DND-41 (cell line): Measurements from ENCODE around the gene LRRC72.

Experiments used
- ATAC-seq: fragments of 200-7000 bp; cut with Tn5 transposase; 3 replicates; pipeline ENCODE4 v1.9.1; 2021; ENCODE audit warnings: low read depth; ENCODE audit not compliant: insufficient read depth
- DNase-seq: peaks from one replicate; pipeline ENCODE4 v3.0.0-alpha.2; 2020
- H2AFZ ChIP-seq: 2 replicates; pipeline ENCODE4 v1.6.0; 2012; ENCODE audit warnings: low read depth, low read length
- H3K27ac ChIP-seq: 2 replicates; pipeline ENCODE4 v1.5.1; 2012; ENCODE audit warnings: low read length, inconsistent platforms
- H3K27me3 ChIP-seq: fragments of 200-600 bp; sonication (generic); 2 replicates; pipeline ENCODE4 v1.6.0; 2012; ENCODE audit warnings: low read length, mild to moderate bottlenecking, inconsistent platforms; ENCODE audit not compliant: insufficient read depth, poor library complexity
- H3K36me3 ChIP-seq: 2 replicates; pipeline ENCODE4 v1.5.1; 2012; ENCODE audit warnings: low read length, inconsistent platforms; ENCODE audit not compliant: insufficient read depth
- H3K4me1 ChIP-seq: 2 replicates; pipeline ENCODE4 v1.5.1; 2012; ENCODE audit warnings: mild to moderate bottlenecking, low read length; ENCODE audit not compliant: insufficient read depth
- H3K4me2 ChIP-seq: 2 replicates; pipeline ENCODE4 v1.6.0; 2012; ENCODE audit warnings: mild to moderate bottlenecking, moderate library complexity, low read length, inconsistent platforms; ENCODE audit not compliant: insufficient read depth
- H3K4me3 ChIP-seq, 2 experiments: fragments of 200-600 bp in 1 of 2; shearing (Covaris generic) in 1 of 2; 2 replicates each; pipeline ENCODE4 v1.5.1; 2012 to 2016; ENCODE audit warnings: inconsistent platforms in 2 of 2, low read length in 2 of 2, mild to moderate bottlenecking in 2 of 2, low read depth in 1 of 2, moderate library complexity in 1 of 2
- H3K79me2 ChIP-seq: 2 replicates; pipeline ENCODE4 v1.6.0; 2012; ENCODE audit warnings: low read length, inconsistent platforms; ENCODE audit not compliant: insufficient read depth
- H3K9ac ChIP-seq: 2 replicates; pipeline ENCODE4 v1.6.0; 2012; ENCODE audit warnings: low read depth, mild to moderate bottlenecking, inconsistent platforms, low read length, moderate library complexity
- H3K9me3 ChIP-seq: 2 replicates; pipeline ENCODE4 v1.5.1; 2012; ENCODE audit warnings: low read length, moderate library complexity, mild to moderate bottlenecking, inconsistent platforms; ENCODE audit not compliant: insufficient read depth, severe bottlenecking
- H4K20me1 ChIP-seq: 2 replicates; pipeline ENCODE4 v1.6.0; 2012; ENCODE audit warnings: low read length; ENCODE audit not compliant: insufficient read depth
- CTCF ChIP-seq: IDR thresholded peaks from 2 replicates; pipeline ENCODE4 v1.5.1; 2012; ENCODE audit warnings: borderline replicate concordance, low read length, moderate library complexity, mild to moderate bottlenecking; ENCODE audit not compliant: poor library complexity, severe bottlenecking; ENCODE audit errors: extremely low read depth
- EZH2 ChIP-seq: IDR thresholded peaks from 3 replicates; pipeline ENCODE4 v1.6.1; 2012; ENCODE audit warnings: borderline replicate concordance, low read depth, mild to moderate bottlenecking, moderate library complexity, low read length, inconsistent platforms; ENCODE audit not compliant: severe bottlenecking

The LRRC72 gene

GRCh38 chr7:16558761-16559302, 32.2 kb downstream of the LRRC72 start:
- Histone ChIP-seq H4K20me1 (no peaks in the 10 kb centered on the region), H3K9me3 (no peaks in the 10 kb centered on the region), H3K79me2 (no peaks in the 10 kb centered on the region), H3K27ac (no peak overlapping the region), H3K4me2 (no peak overlapping the region), H3K36me3 (no peaks in the 10 kb centered on the region), H3K27me3 (no peaks in the 10 kb centered on the region), H3K9ac (no peak overlapping the region), H3K4me3 (no peak overlapping the region), H2AFZ (no peak overlapping the region), H3K4me1 (no peaks in the 10 kb centered on the region)
- no peak for DNase-seq
- TF ChIP-seq EZH2 (no peak), CTCF (no peak)
- ATAC-seq, result no peak

GRCh38 chr7:16559497-16560179, 33.0 kb downstream of the LRRC72 start:
- Histone ChIP-seq H3K4me3 (no peak overlapping the region), H4K20me1 (no peaks in the 10 kb centered on the region), H3K4me1 (no peaks in the 10 kb centered on the region), H3K4me2 (no peak overlapping the region), H3K27ac (no peak overlapping the region), H3K9ac (no peak overlapping the region), H3K9me3 (no peaks in the 10 kb centered on the region), H3K27me3 (no peaks in the 10 kb centered on the region), H3K79me2 (no peaks in the 10 kb centered on the region), H3K36me3 (no peaks in the 10 kb centered on the region), H2AFZ (no peak overlapping the region)
- TF ChIP-seq CTCF, result no peak
- TF ChIP-seq EZH2, result no peak
- ATAC-seq (no peak), DNase-seq (no peak)

- H3K4me2 ChIP-seq, result no peak overlapping the region
- no peak overlapping the region for H3K9ac ChIP-seq
- H3K36me3 ChIP-seq, result no peaks in the 10 kb centered on the region
- DNase-seq (no peak), ATAC-seq (no peak)
- H3K4me3 ChIP-seq, result no peak overlapping the region
- H3K27me3 ChIP-seq, result no peaks in the 10 kb centered on the region
- no peaks in the 10 kb centered on the region for H3K79me2 ChIP-seq
- no peaks in the 10 kb centered on the region for H3K9me3 ChIP-seq
- TF ChIP-seq EZH2 (no peak), CTCF (no peak)
- no peak overlapping the region for H3K27ac ChIP-seq
- H3K4me1 ChIP-seq, result no peaks in the 10 kb centered on the region
- H2AFZ ChIP-seq, result no peak overlapping the region
- H4K20me1 ChIP-seq, result no peaks in the 10 kb centered on the region
These were observed 35.3 kb downstream of the LRRC72 start for GRCh38 chr7:16561943-16562342.
